ENCODE data around the gene CEP250. TPM values are rescaled to one million over a fixed set of nuclear protein-coding genes. Genes with fewer than 3 reads are reported as not detected.

Gene CEP250
- total and polyA plus RNA-seq, 9 donors, result 11.7 to 44.2 (median 25.8) TPM

GRCh38 chr20:35490736-35491181 lies 35.4 kb downstream of the CEP250 start:
- 84 to 97% (median 90%) methylated on average over 6 of the region's 6 CpGs for WGBS, 3 donors
- DNase-seq, result no peak
- no peaks in the 10 kb centered on the region for H3K9me3 ChIP-seq
- no peak overlapping the region for H3K27ac ChIP-seq
- H3K27me3 ChIP-seq, result no peaks in the 10 kb centered on the region
- no peaks in the 10 kb centered on the region for H3K4me1 ChIP-seq (ENCODE audit: insufficient read depth)
- intact Hi-C loops (cut with DNase I), result no loop called here
- no peak overlapping the region for H3K4me3 ChIP-seq
- no peaks in the 10 kb centered on the region for H3K36me3 ChIP-seq
- TF ChIP-seq CTCF (IDR thresholded peaks at IDR 0.05), result no peak
- TF ChIP-seq EP300 (IDR thresholded peaks at IDR 0.05), result no peak
- TF ChIP-seq POLR2A (IDR thresholded peaks at IDR 0.05), result no peak

GRCh38 chr20:35491823-35492222 lies 36.4 kb downstream of the CEP250 start:
- H3K27ac ChIP-seq, result no peak overlapping the region
- H3K9me3 ChIP-seq, result no peaks in the 10 kb centered on the region
- no peak overlapping the region for H3K4me3 ChIP-seq
- intact Hi-C loops (cut with DNase I), result no loop called here
- H3K36me3 ChIP-seq, result no peaks in the 10 kb centered on the region
- peaks cover 2% of the 10 kb centered on the region for H3K4me1 ChIP-seq (ENCODE audit: insufficient read depth)
- no peaks in the 10 kb centered on the region for H3K27me3 ChIP-seq
- DNase-seq, result no peak
- 90 to 95% (median 92%) methylated on average over 5 of the region's 5 CpGs for WGBS, 3 donors
- TF ChIP-seq EP300 (IDR thresholded peaks at IDR 0.05) (no peak), POLR2A (IDR thresholded peaks at IDR 0.05) (no peak), CTCF (IDR thresholded peaks at IDR 0.05) (no peak)

GRCh38 chr20:35492352-35492751 lies 37.0 kb downstream of the CEP250 start:
- H3K36me3 ChIP-seq, result no peaks in the 10 kb centered on the region
- H3K4me1 ChIP-seq (ENCODE audit: insufficient read depth), result peaks cover 6% of the 10 kb centered on the region
- TF ChIP-seq CTCF (IDR thresholded peaks at IDR 0.05), result no peak
- TF ChIP-seq POLR2A (IDR thresholded peaks at IDR 0.05), result no peak
- TF ChIP-seq EP300 (IDR thresholded peaks at IDR 0.05), result no peak
- H3K27ac ChIP-seq, result no peak overlapping the region
- 93 to 94% (median 93%) methylated on average over 6 of the region's 6 CpGs for WGBS, 3 donors
- no peaks in the 10 kb centered on the region for H3K9me3 ChIP-seq
- no peak for DNase-seq
- no peaks in the 10 kb centered on the region for H3K27me3 ChIP-seq
- no peak overlapping the region for H3K4me3 ChIP-seq
- intact Hi-C loops (cut with DNase I), result no loop called here

GRCh38 chr20:35496481-35496880 lies 41.1 kb downstream of the CEP250 start:
- peaks cover 7% of the 10 kb centered on the region for H3K4me1 ChIP-seq (ENCODE audit: insufficient read depth)
- WGBS, 3 donors, result 87 to 92% (median 88%) methylated on average over 3 of the region's 3 CpGs
- TF ChIP-seq EP300 (IDR thresholded peaks at IDR 0.05), result no peak
- TF ChIP-seq CTCF (IDR thresholded peaks at IDR 0.05), result no peak
- TF ChIP-seq POLR2A (IDR thresholded peaks at IDR 0.05), result no peak
- H3K27ac ChIP-seq, result no peak overlapping the region
- H3K9me3 ChIP-seq, result no peaks in the 10 kb centered on the region
- no peaks in the 10 kb centered on the region for H3K27me3 ChIP-seq
- no peaks in the 10 kb centered on the region for H3K36me3 ChIP-seq
- no peak for DNase-seq
- H3K4me3 ChIP-seq, result no peak overlapping the region
- intact Hi-C loops (cut with DNase I), result no loop called here
